Loucy (cell line): ENCODE measurements around the gene HERC3.

Source experiments
- CTCF ChIP-seq: fragments of 200-600 bp; sonication (generic); conservative IDR thresholded peaks from 2 replicates; pipeline ENCODE4 v1.5.1; 2014; ENCODE audit warnings: mild to moderate bottlenecking, antibody characterized with exemption, low read length
- EZH2phosphoT487 ChIP-seq: fragments of 200-600 bp; IDR thresholded peaks from 2 replicates; pipeline ENCODE4 v1.6.1; 2018; ENCODE audit warnings: antibody characterized with exemption, mild to moderate bottlenecking, moderate library complexity, borderline replicate concordance

DNA sequence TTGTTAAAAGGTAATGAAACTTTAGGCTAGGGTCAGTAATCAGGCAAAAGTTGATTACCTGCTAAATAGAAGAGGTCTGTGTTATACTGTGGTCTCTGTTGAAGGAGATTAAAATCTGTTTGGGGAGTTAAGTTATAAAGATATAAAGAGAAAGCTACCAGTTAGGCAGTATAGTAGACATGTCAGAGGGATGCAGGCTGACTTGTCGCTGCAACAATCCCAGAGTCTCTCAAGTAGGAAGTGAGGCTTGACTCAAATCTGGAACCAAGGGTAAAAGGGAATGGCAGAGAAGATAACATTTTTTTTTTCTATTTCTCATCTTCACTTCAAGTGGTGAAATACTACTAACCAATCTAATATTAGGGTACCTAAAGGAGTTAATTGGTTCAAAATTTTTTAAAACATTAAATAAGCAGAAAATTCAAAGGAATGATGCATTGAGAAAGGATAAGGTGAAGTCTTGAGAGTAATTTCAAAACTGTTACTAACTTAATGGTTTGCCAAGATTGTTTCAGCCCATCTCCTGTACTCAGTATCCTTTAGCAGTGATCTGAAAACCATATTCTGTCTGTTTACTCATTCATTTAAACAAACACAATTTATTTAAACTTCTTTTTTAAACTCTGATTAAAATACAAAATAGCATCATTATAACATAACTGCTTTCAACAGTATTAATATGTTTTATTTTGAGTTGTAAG is 12.8 kb downstream of the HERC3 start:
- TF ChIP-seq CTCF, result no peak
- TF ChIP-seq EZH2phosphoT487, result no peak
